ENCODE measurements around the gene PCSK1.
"Not testable (repeated sequence)": the region's sequence is repeated elsewhere in the genome, so short reads cannot be mapped to it uniquely, and the experiment has no call there.

Gene PCSK1

DNA sequence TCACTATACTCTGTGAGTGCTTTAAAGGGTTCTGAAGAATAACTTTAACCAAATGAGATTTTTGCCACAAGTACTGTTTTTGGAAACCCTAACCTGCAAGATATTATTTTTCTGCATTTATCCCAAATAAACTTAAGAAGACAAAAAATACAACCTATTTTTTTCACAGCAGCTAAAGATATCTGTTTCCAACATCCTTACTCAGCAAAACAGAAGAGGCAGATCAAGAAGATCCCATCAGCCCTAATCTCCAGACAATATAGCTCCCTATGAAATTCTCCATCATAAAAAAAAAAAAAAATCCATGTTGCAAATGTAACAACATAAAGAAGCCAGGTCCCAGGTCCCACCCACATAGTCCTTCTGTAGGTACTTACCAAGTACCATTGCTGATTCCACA, 7.6 kb downstream of the PCSK1 start:
- DNase-seq: no peak

DNA sequence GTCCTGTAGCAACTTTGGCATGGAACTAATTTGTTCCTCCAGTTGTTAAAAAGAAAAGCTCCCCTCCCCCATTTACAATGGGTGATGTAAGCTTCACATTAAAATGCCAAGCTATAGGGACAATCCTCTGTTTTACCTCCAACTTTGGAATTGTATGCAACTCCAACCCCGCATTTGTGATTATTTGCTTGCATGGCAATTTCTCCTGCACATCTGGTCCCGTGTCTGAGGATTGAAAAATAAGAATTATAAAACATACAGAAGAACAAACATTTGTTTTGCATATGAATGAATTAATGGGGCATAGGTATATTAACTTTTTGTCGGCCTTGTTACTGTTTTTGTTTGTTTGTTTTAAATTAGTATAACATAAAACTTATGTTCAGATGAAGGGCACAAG, 17.2 kb downstream of the PCSK1 start:
- DNase-seq: no peak

GRCh38 chr5:96412868-96413449, 20.1 kb downstream of the PCSK1 start:
- no peak for DNase-seq

DNA sequence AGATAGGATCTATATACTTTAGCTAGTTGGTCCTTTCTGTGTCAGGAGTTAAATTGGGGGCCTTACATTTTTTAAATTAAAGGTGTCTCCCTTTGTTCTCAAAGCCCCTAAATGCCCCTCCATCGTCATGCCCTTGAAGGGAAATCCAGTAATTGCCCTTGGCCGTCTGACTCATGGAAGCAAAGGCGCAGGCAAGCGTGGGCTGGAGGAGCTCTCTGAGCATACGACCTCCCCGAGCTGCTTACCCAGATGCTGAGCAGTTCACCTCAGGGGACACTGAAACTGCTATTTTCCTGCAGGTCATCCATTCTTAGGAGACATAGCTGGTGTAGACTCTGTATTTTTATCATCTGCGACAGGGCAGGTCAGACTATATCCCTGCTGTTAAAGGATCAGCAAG, 23.0 kb downstream of the PCSK1 start:
- no peak for DNase-seq

DNA sequence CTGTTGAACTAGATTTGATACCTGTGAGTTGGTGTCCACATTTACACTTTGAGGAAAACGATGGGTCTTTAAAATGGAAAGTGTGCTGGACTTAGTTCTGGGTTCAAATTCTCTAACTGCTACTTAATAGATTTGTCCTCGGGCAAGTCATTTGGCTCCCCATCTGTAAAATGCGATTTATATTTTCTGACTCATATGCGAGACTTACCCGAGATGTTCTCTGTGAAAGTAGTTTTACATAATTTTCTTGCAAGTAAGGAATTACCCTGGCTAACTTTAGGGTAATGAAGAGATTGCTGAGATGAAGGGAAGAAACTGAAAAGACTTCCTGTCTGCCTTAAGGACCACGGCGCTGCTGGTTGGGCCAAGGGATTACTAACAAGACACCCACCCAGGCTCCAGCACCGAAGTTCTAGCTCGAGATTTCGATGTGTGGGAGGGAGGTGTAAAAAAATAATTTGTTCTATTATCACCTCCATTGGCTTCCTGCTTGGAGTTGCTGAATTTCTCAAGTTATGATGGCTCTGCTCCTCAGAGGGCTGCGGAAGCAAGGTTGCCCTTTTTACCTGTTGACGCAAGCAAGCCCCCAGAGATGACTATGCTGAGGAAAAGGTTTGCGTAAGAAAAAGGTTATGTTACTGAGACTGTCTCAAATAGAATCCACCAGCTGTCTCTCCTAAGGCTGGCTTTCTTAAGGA, 24.1 kb downstream of the PCSK1 start:
- no peak for DNase-seq

GRCh38 chr5:96408210-96408777, 24.8 kb downstream of the PCSK1 start:
- no peak for DNase-seq

DNA sequence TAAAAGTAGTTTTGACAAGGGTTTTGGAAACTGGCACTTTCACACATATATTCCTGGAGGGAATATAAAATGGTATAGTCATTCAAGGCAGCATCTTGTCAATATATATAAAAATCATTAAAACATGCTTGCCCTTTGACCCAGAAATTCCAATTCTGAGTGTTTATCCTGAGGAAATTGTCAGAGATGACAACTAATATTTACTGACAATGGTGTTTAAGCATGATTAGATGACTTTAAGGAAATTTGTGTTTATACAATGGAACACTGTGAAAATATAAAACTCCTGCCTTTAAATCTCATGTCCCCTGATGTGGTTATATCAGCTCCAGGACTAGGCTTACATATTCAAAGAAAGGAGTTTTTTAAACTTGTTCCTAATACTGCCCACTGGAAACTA, 25.6 kb downstream of the PCSK1 start:
- DNase-seq: no peak

DNA sequence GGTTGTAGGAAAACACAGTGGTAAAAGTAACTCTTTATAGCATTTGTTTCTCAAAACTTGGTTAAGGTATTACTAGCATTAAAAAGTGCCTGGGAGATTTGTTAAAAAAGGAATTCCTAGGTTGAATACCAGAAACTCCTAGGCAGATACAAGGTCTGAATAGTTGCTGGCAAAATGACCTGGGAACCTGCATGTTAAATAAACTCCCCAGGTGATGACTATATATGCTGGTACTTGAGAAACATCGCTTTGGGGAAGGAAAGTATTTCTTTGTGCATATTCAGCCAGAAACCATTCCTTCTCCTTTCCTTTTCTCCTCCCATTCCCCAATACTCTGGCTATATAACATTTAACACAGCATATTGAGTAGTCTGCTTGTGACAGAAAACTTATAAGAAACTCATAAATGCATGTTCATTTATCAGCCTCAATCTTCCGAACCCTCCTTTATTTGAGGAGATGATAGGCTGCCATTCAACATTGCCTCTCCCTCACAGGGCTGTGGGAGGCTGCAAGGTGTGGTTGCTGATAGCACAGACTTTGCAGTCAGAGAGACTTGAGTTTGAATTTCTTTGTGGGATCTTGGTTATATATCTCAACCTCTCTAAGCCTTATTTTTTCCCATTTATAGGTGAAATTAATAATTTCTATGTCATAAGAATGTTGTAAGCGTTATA, 28.7 kb downstream of the PCSK1 start:
- no peak for DNase-seq

DNA sequence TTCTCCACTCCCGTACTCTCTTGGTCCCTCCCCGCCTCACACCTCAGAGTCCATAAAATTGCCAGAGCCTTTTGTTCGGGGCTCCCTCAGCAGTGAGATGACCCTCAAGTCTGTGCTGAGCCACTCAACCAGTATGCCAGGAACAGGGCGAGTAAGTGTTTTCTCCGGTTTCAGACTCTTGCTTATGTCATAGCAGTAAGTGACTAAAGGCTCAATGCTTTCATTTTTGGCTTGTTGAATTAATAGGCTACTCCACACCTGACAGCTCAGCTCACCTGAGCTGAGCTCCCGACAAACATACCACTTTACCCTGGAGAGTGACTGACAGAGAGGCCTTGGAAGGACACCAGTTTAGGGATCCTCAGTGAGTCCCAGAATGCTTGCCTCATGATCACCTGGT, 30.5 kb downstream of the PCSK1 start:
- DNase-seq: no peak

DNA sequence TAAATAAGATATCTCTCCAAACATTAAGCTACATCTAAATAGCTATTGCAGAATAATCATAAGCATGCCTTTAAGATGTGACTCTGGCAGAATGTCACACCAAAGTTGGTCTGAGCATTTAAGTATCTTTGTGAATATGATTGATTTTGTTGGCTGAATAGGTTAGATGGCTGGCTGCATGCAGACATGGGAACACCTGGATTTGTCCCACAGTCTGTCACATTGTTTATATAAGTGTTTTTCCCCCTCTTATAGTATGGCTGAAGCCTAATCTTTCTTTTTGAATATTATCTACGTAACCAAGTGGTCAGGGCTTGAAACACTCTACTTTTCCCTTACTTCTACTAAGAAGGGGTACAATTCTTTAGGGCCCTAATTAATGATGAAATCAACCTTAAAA, 36.2 kb downstream of the PCSK1 start:
- DNase-seq: no peak

GRCh38 chr5:96395295-96395694, 37.8 kb downstream of the PCSK1 start:
- not testable (repeated sequence) for DNase-seq

DNA sequence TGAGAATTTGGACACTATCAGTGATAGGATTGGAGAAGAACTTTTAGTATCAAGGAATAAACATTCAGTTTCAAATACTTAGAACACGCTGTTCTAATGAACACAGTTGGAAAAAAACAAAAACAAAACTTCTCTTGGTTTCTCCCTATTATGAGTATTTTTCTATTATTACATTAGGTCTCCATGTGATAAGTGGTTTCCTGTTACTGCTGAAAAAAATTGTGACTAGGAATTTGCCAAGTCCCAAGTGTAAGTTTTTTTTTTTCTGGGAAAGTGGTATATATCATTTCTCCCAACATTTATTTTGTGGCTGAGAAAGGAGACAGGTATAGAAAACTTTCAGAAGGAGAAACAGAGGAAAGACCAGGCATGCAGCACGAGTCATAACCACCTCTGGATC, 41.1 kb downstream of the PCSK1 start:
- DNase-seq: no peak

- DNase-seq: no peak
These were observed 44.9 kb downstream of the PCSK1 start for GRCh38 chr5:96388176-96388575.

DNA sequence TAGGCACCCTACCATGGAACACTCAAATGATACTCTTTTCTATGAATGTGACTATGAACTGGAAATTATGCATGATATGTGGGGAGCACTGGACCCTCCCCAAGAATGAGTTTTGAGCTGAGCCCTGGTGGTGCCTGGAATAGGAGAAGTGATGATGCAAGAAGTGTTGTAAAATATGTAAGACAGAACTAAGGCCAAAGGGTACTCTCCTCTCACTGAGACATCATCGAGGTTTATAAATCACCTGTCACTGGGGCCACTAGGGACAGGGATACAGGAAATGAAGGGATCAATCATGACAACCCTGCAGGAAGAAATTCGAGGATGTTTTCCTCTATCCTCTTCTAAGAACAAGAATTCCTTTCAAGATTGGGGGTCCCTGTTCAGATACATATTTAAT, 45.4 kb downstream of the PCSK1 start:
- DNase-seq: no peak

GRCh38 chr5:96385538-96385937, 47.5 kb downstream of the PCSK1 start:
- DNase-seq: no peak

DNA sequence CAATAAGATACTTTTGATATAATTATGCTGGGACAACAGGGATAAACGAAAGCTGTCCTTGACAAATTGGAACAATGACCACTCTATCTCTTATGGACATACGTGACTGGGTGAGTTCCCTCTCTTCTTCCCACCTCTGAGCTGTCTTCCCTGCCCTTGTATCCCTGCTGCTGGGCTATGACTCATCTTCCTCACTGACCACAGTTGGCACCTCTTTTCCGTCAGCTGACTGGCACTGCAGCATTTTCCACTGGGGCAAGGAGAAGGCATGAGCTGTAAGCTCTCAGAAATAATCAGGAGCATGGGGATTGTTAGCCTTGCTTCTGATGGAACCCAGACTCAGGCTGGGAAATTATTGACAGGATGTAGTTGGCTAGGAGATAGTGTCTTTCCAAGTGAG, 48.7 kb downstream of the PCSK1 start:
- no peak for DNase-seq

DNA sequence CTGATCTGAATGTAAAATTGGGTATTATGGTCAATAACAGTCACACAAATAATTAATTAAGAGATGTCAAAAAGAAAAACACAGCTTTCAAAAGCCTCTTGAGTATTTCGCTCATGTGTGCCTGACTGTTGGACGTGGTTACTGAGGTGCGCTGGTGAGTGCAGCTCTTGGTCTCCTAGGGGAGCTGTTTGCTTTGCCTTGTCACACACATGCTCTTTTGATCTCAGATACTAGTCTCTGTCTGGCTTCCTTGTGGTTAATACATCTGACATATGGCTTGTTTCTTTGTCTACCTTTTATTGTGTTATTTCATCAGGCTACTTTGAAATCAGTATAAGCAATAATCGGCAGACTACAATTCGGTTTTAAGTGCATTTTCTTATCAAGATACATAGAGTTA, 51.5 kb downstream of the PCSK1 start:
- no peak for DNase-seq

- no peak for DNase-seq
These were observed 53.2 kb downstream of the PCSK1 start for GRCh38 chr5:96379896-96380295.

DNA sequence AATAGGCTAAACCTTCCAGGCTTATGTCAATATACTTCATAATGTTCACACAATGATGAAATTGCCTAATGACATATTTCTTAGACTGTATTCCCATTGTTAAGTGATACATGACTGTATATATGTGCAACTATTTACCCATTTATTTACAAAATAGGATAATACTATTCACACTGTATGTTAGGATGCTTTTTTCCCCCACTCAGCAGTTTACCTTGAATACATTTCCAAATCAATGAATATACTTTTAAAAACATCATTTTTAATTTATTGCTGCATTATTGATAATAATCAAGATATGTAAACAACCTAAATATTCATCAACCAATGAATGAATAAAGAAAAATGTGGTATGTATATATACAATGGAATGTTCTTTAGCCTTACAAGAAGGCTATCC, 55.5 kb downstream of the PCSK1 start:
- no peak for DNase-seq

DNA sequence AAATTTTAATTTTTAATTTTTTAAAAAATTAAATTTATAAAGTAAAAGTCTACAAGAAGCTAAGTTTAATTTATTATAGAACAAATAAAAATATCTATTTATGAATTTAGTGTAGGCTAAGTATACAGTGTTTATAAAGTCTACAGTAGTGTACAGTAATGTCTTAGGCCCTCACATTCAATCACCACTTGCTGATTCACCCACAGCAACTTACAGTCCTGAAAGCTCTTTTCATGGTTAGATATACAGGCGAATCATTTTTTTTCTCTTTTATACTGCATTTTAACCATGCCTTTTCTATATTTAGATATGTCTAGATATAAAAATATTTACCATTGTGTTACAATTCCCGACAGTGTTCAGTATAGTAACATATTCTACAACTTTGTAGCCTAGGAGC, 55.9 kb downstream of the PCSK1 start:
- DNase-seq: no peak

- no peak for DNase-seq
These were observed 58.4 kb downstream of the PCSK1 start for GRCh38 chr5:96374653-96375052.

DNA sequence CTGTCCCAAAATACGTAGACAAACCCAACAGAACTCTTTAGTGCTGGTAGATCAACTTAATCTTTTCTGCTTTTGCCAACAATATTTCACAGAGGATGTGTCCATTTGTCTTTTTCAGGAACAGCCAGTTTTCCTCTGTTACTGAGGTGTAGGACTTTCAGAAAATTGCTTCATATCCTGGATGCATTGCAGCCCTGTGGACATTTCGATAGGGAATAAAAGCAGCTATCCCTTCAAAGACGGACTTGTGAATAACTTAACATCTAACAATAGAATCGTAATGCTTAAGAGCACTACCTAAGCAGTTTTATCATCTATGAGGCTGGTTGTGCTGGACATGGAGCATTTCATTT, 59.7 kb downstream of the PCSK1 start:
- no peak for DNase-seq

DNA sequence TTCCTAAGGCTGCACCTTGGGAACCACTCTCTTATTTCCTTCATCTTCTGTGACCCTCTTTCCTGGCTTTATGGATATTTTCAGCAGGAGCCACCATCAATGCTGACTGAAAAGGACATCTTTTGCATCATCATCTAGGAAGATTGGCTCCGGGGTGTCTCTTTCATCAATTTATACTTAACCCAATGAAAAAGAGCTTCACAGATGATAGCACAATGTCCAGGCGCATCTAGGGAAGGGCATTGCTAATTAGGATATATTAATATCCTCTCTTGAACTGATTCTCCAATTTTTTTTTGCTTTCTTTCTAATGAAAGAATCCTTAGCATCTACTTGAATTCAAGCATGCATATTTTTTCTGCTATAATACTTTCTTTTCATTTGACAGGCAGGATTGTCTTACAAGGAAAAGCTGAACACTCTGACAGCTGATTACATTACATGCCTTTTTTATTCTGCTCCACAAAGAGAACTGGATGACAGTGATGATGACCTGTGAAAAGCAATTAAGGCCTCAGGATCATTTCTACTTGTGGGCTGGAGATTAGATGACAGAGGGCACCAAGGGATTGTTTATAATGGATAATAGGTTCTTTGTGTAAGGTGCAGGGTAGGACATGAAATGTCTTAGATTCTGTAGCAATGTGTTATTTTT, 60.2 kb downstream of the PCSK1 start:
- no peak for DNase-seq

- no peak for DNase-seq
These were observed 62.1 kb downstream of the PCSK1 start for GRCh38 chr5:96370976-96371375.
